H1 (cell line): ENCODE results near the gene ARPP21. TPM values are rescaled to one million over a fixed set of nuclear protein-coding genes. Genes with fewer than 3 reads are reported as not detected.

Experiments used
- ATF2 ChIP-seq: IDR thresholded peaks from 2 replicates; pipeline ENCODE4 v1.6.1; 2012; ENCODE audit warnings: low read length, inconsistent platforms
- KDM5A ChIP-seq: fragments of 200-600 bp; IDR thresholded peaks from 2 replicates; pipeline ENCODE4 v1.7.1; 2012; ENCODE audit warnings: mild to moderate bottlenecking, low read length, inconsistent platforms, mixed read lengths
- RAD21 ChIP-seq, 2 experiments: IDR thresholded peaks in 1 of 2; conservative IDR thresholded peaks in 1 of 2; 2 replicates each; pipeline ENCODE4 v1.6.1; 2011; ENCODE audit warnings: low read depth in 2 of 2, low read length in 2 of 2, improper control_type of control experiment in 1 of 2, inconsistent platforms in 1 of 2, mild to moderate bottlenecking in 1 of 2, moderate library complexity in 1 of 2
- SP2 ChIP-seq: IDR thresholded peaks from 2 replicates; pipeline ENCODE4 v1.6.1; 2012; ENCODE audit warnings: mild to moderate bottlenecking, low read length, inconsistent platforms
- SP4 ChIP-seq: IDR thresholded peaks from 2 replicates; pipeline ENCODE4 v1.6.1; 2012; ENCODE audit warnings: low read length, inconsistent platforms
- polyA plus RNA-seq, 7 experiments: library from polyadenylated mRNA; depleted of rRNA in 3 of 7; stranded (reverse) in 5 of 7; unstranded in 2 of 7; fragments of >200 nt in 5 of 7; fragments of 200-250 nt in 2 of 7; gene quantifications; 1 replicate in 5 of 7; 2 replicates in 1 of 7; 4 replicates in 1 of 7; pipeline versions ENCODE4 v1.2.1 to v1.2.3, GENCODE V29; 2011 to 2013; ENCODE audit warnings: missing spikeins in 2 of 7, mixed read lengths in 2 of 7
- total RNA-seq: library from RNA; stranded (reverse); fragmentation: NEBNext Ultra II Directional; extraction: Animal tissue kit (Norgen Biotek cat#: 25700); gene quantifications from 2 replicates; pipeline ENCODE4 v1.2.1, GENCODE V29; 2021

Gene ARPP21
- total and polyA plus RNA-seq, 2 of the 8 experiments (the other 6 are each of a cell fraction or from before 2014, with no cell fraction given): not detected

- TF ChIP-seq RAD21 (IDR thresholded peaks at IDR 0.05 in 1 of 2, conservative IDR thresholded peaks at IDR 0.05 in 1 of 2; ENCODE audit: low read depth in 2 of 2, low read length in 2 of 2): no peak
- no peak for TF ChIP-seq KDM5A
- no peak for TF ChIP-seq SP4
- TF ChIP-seq ATF2: no peak
- no peak for TF ChIP-seq SP2
These were observed 175.2 kb downstream of the ARPP21 start (continued) for GRCh38 chr3:35814531-35814930.
